Adipose tissue (tissue), 3 donors: ENCODE measurements around the gene CDH22. TPM values are rescaled to one million over a fixed set of nuclear protein-coding genes. Genes with fewer than 3 reads are reported as not detected.

Source experiments
- H3K27ac ChIP-seq: one replicate; pipeline ENCODE4 v1.5.1; 2013; ENCODE audit warnings: low read depth, low read length
- WGBS, 3 donors: extraction: QIAGEN DNeasy Blood & Tissue Kit; methylation state at CpG; one replicate each; pipeline ENCODE4 v1.1.7; 2013; 5-methylcytosine and 5-hydroxymethylcytosine counted together
- polyA plus RNA-seq, 3 donors: library from polyadenylated mRNA; stranded (reverse); fragments of 200-250 nt; gene quantifications; one replicate each; pipeline ENCODE4 v1.2.3, GENCODE V29; 2013
- donor health status: healthy with polysubstance abuse.
- donor health status: Bipolar disorder and iron deficiency.
- donor health status: healthy.

CDH22 gene
- polyA plus RNA-seq, 3 donors, result 0.16 to 1.3 (median 0.45) TPM

GRCh38 chr20:46154796-46155195 lies 153.5 kb downstream of the CDH22 start:
- WGBS, 3 donors, result 80 to 85% (median 84%) methylated on average over 2 of the region's 2 CpGs
- no peak overlapping the region for H3K27ac ChIP-seq

GRCh38 chr20:46154305-46154704 lies 154.0 kb downstream of the CDH22 start:
- H3K27ac ChIP-seq, result no peak overlapping the region
- 65 to 73% (median 70%) methylated on average over 5 of the region's 5 CpGs for WGBS, 3 donors

- WGBS, 3 donors, result 60 to 70% (median 68%) methylated on average over 32 to 33 of the region's 33 CpGs
- H3K27ac ChIP-seq, result no peak overlapping the region
Measured at GRCh38 chr20:46152824-46153586, 155.3 kb downstream of the CDH22 start.

GRCh38 chr20:46151936-46152335 lies 156.4 kb downstream of the CDH22 start:
- no peak overlapping the region for H3K27ac ChIP-seq
- 57 to 78% (median 77%) methylated on average over 7 of the region's 7 CpGs for WGBS, 3 donors

- no peak overlapping the region for H3K27ac ChIP-seq
- 43 to 57% (median 44%) methylated on average over 5 of the region's 5 CpGs for WGBS, 3 donors
Measured at GRCh38 chr20:46150943-46151342, 157.4 kb downstream of the CDH22 start.

GRCh38 chr20:46148313-46149208 lies 159.7 kb downstream of the CDH22 start:
- H3K27ac ChIP-seq, result no peak overlapping the region
- WGBS, 3 donors, result 73 to 78% (median 74%) methylated on average over 14 of the region's 14 CpGs

- H3K27ac ChIP-seq, result no peak overlapping the region
Measured at GRCh38 chr20:46145713-46146112, 162.6 kb downstream of the CDH22 start.

GRCh38 chr20:46144432-46145025 lies 163.8 kb downstream of the CDH22 start:
- 57 to 71% (median 68%) methylated on average over 8 of the region's 8 CpGs for WGBS, 3 donors
- H3K27ac ChIP-seq, result no peak overlapping the region

More at GRCh38 chr20:46145713-46146112, 162.6 kb downstream of the CDH22 start:
- 31 to 58% (median 54%) methylated on average over 3 of the region's 3 CpGs for WGBS, 3 donors

GRCh38 chr20:46142124-46142523 lies 166.2 kb downstream of the CDH22 start:
- 27 to 46% (median 46%) methylated on average over 5 of the region's 5 CpGs for WGBS, 3 donors
- no peak overlapping the region for H3K27ac ChIP-seq

- WGBS, 3 donors, result 44 to 61% (median 50%) methylated on average over 5 of the region's 5 CpGs
- H3K27ac ChIP-seq, result no peak overlapping the region
Measured at GRCh38 chr20:46139908-46140482, 168.3 kb downstream of the CDH22 start.

GRCh38 chr20:46139266-46139889 lies 168.9 kb downstream of the CDH22 start:
- H3K27ac ChIP-seq, result no peak overlapping the region
- WGBS, 3 donors, result 32 to 57% (median 52%) methylated on average over 8 of the region's 8 CpGs

GRCh38 chr20:46137816-46138215 lies 170.5 kb downstream of the CDH22 start:
- 60 to 80% (median 72%) methylated on average over 5 of the region's 5 CpGs for WGBS, 3 donors
- no peak overlapping the region for H3K27ac ChIP-seq

- 40 to 56% (median 51%) methylated on average over 12 of the region's 12 CpGs for WGBS, 3 donors
Measured at GRCh38 chr20:46135856-46136633, 172.3 kb downstream of the CDH22 start.

GRCh38 chr20:46134716-46135115 lies 173.6 kb downstream of the CDH22 start:
- 81 to 85% (median 81%) methylated on average over 6 to 7 of the region's 7 CpGs for WGBS, 3 donors
- H3K27ac ChIP-seq, result no peak overlapping the region

More at GRCh38 chr20:46135856-46136633, 172.3 kb downstream of the CDH22 start:
- no peak overlapping the region for H3K27ac ChIP-seq

- no peak overlapping the region for H3K27ac ChIP-seq
- 71 to 74% (median 71%) methylated on average over 11 of the region's 11 CpGs for WGBS, 3 donors
Measured at GRCh38 chr20:46133886-46134654, 174.2 kb downstream of the CDH22 start.

GRCh38 chr20:46132705-46133120 lies 175.6 kb downstream of the CDH22 start:
- WGBS, 3 donors, result 12 to 14% (median 13%) methylated on average over 17 of the region's 17 CpGs
- no peak overlapping the region for H3K27ac ChIP-seq

GRCh38 chr20:46131396-46131795 lies 176.9 kb downstream of the CDH22 start:
- no peak overlapping the region for H3K27ac ChIP-seq
- WGBS, 3 donors, result 26 to 46% (median 33%) methylated on average over 6 of the region's 6 CpGs
